Measurements from ENCODE around the gene STXBP6. TPM values are rescaled to one million over a fixed set of nuclear protein-coding genes. Genes with fewer than 3 reads are reported as not detected.

The STXBP6 gene
- total and polyA plus RNA-seq, 12 donors = 12.2 to 49.0 (median 24.4) TPM

DNA sequence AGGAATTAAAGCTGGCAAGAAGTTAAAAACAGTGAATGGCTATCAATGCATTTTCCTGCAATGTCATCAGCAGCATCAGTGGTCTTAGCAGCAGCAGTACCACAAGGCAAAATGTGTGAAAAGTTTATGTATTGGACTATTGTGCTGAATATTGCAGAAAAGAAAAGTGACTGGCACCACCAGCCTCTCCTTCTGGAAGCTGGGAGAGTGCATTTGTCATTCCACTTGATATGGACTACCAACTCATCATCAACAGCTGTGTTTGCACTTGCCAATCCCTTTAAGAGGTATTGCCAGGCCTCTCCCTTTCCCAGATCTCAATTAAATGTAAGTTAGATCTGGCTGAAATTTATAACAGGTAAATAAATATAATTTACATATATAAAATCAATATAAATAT lies 265.0 kb downstream of the STXBP6 start:
- DNase-seq = no peak
- Histone ChIP-seq H3K27ac (no peak overlapping the region), H3K4me1 (peaks cover 0 to 19% (median 14%) of the 10 kb centered on the region in 9 donors), H3K4me3 (no peak overlapping the region), H3K9me3 (no peaks in the 10 kb centered on the region), H3K36me3 (no peaks in the 10 kb centered on the region), H3K27me3 (no peaks in the 10 kb centered on the region)
- ATAC-seq = no peak
- TF ChIP-seq, protein P1, sequence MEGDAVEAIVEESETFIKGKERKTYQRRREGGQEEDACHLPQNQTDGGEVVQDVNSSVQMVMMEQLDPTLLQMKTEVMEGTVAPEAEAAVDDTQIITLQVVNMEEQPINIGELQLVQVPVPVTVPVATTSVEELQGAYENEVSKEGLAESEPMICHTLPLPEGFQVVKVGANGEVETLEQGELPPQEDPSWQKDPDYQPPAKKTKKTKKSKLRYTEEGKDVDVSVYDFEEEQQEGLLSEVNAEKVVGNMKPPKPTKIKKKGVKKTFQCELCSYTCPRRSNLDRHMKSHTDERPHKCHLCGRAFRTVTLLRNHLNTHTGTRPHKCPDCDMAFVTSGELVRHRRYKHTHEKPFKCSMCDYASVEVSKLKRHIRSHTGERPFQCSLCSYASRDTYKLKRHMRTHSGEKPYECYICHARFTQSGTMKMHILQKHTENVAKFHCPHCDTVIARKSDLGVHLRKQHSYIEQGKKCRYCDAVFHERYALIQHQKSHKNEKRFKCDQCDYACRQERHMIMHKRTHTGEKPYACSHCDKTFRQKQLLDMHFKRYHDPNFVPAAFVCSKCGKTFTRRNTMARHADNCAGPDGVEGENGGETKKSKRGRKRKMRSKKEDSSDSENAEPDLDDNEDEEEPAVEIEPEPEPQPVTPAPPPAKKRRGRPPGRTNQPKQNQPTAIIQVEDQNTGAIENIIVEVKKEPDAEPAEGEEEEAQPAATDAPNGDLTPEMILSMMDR (IDR thresholded peaks at IDR 0.05) = no peak
- intact Hi-C loops (cut with DNase I) = no loop called here

DNA sequence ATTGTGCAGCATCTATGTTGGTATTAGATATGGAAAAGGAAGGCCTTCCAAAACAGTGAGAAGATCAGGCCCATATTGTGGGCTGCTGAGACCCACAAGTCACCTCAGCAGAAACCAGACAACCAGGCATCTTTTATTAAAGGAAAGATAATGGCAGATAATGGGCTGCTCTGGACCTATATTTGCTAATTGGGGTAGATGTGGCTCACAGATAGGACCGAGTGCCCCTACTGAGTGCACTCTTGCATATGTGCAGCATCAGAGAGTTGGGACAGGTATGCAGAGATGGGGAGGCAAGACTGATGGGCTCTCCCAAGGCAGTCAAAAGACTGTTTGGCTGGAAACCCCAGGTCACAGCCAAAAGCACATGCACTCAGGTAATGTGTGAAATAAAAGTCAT lies 266.2 kb downstream of the STXBP6 start:
- intact Hi-C loops (cut with DNase I) = no loop called here
- WGBS, 2 donors = 75% methylated on average over 1 of the region's 1 CpG

DNA sequence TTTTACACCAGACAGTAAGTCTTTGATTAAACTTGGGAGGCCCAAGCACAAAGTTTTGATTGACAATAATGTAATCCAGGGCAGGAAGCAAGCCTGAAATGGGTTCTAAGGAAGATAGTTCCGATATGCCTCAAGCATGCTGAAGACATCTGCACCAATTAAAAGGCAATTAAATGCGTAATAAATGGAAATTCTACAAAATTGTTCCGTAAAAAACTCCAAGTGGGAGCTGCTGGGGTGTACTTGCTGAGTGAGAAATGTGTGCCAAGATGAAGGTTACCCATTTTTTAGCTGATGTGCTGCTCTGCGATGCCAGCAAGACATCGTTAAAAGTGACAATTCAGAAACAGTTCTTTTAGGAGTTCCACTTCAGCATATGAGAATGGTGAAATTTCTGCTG lies 269.7 kb downstream of the STXBP6 start:
- H3K4me1 ChIP-seq = peaks cover 0 to 8% (median 0%) of the 10 kb centered on the region in 9 donors
- WGBS, 2 donors = 76 to 85% methylated on average over 5 of the region's 5 CpGs
- peaks cover 0 to 2% (median 0%) of the 10 kb centered on the region in 11 donors for H3K9me3 ChIP-seq
- no peak overlapping the region for H3K4me3 ChIP-seq
- intact Hi-C loops (cut with DNase I) = no loop called here
- no peak overlapping the region for H3K27ac ChIP-seq
- TF ChIP-seq, protein P1 (IDR thresholded peaks at IDR 0.05) = no peak
- DNase-seq (no peak), ATAC-seq (no peak)
- H3K27me3 ChIP-seq = no peaks in the 10 kb centered on the region
- H3K36me3 ChIP-seq = no peaks in the 10 kb centered on the region

More for the DNA sequence above, 266.2 kb downstream of the STXBP6 start:
- Histone ChIP-seq H3K9me3 (no peaks in the 10 kb centered on the region), H3K27ac (no peak overlapping the region), H3K27me3 (no peaks in the 10 kb centered on the region), H3K4me3 (no peak overlapping the region), H3K36me3 (no peaks in the 10 kb centered on the region), H3K4me1 (peaks cover 0 to 7% (median 2%) of the 10 kb centered on the region in 9 donors)
- DNase-seq (no peak), ATAC-seq (no peak)
- TF ChIP-seq, protein P1 (IDR thresholded peaks at IDR 0.05) = no peak

DNA sequence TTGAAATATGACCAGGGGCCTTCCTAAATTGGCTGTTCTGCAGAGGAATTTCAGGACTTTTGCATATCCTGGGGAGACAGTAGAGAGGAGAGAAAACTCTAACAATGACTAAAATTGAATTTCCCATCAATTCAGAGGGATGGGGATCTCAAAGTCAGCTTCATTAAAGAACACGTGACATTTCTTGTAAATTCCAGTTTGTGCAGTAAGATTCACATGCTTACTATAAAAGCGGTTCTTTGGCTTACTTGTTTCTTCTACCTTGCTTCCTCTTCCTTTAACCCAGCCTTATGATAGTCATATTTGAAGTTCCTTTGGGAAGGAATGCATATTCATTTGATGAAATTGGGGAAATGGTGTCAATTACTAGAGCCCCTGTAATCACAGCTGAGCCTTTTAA lies 272.3 kb downstream of the STXBP6 start:
- H3K4me1 ChIP-seq = peaks cover 0 to 30% (median 11%) of the 10 kb centered on the region in 9 donors
- DNase-seq (no peak), ATAC-seq (no peak)
- peaks cover 0 to 2% (median 0%) of the 10 kb centered on the region in 11 donors for H3K9me3 ChIP-seq
- no peaks in the 10 kb centered on the region for H3K36me3 ChIP-seq
- TF ChIP-seq, protein P1 (IDR thresholded peaks at IDR 0.05) = no peak
- WGBS, 2 donors = 95 to 97% methylated on average over 2 of the region's 2 CpGs
- H3K27ac ChIP-seq = no peak overlapping the region
- H3K27me3 ChIP-seq = no peaks in the 10 kb centered on the region
- H3K4me3 ChIP-seq = no peak overlapping the region
- intact Hi-C loops (cut with DNase I) = no loop called here
